Ishikawa (cell line): Measurements from ENCODE around the gene EVA1A.

Experiments
- EGR1 ChIP-seq: IDR thresholded peaks from 2 replicates; pipeline ENCODE4 v1.6.1; 2012
- EP300 ChIP-seq: IDR thresholded peaks from 2 replicates; pipeline ENCODE4 v1.6.1; 2012; ENCODE audit warnings: borderline replicate concordance
- REST ChIP-seq: IDR thresholded peaks from 2 replicates; pipeline ENCODE4 v1.6.1; 2012; ENCODE audit warnings: low read depth, mild to moderate bottlenecking
- TAF1 ChIP-seq: IDR thresholded peaks from 2 replicates; pipeline ENCODE4 v1.6.1; 2012; ENCODE audit warnings: low read depth, mild to moderate bottlenecking
- TCF12 ChIP-seq: IDR thresholded peaks from 2 replicates; pipeline ENCODE4 v1.6.1; 2012; ENCODE audit warnings: low read depth
- TEAD4 ChIP-seq: IDR thresholded peaks from 2 replicates; pipeline ENCODE4 v1.6.1; 2012
- YY1 ChIP-seq: IDR thresholded peaks from 2 replicates; pipeline ENCODE4 v1.6.1; 2012; ENCODE audit warnings: low read depth
- TF ChIP-seq, protein P1 (sequence below): IDR thresholded peaks from 2 replicates; pipeline ENCODE4 v1.6.1; 2012

DNA sequence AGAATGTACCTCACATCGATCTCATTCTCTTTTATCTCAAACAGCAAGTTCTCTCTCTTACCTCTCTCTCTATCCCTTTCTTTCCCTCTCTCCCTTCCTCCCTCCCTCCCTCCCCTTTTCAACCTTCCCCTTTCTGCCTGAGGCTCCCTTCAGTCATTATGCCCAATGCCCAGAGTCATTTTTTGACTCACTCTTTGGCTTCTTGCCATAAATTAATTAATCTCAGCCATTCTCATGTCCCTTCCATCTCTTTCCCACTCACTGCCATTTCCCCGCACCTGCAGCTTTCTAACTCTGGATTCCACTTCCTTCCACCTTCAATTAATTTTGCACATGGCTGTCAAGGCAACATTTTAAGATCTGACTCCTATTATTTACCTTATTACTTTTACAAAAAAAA, 60.1 kb downstream of the EVA1A start:
- TF ChIP-seq TAF1: no peak
- TF ChIP-seq REST: no peak
- TF ChIP-seq, protein P1, sequence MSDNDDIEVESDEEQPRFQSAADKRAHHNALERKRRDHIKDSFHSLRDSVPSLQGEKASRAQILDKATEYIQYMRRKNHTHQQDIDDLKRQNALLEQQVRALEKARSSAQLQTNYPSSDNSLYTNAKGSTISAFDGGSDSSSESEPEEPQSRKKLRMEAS: no peak
- no peak for TF ChIP-seq EGR1
- TF ChIP-seq YY1: no peak
- no peak for TF ChIP-seq EP300
- no peak for TF ChIP-seq TEAD4
- no peak for TF ChIP-seq TCF12
